K562 (cell line): ENCODE results near the gene CYB5RL. TPM values are rescaled to one million over a fixed set of nuclear protein-coding genes. Genes with fewer than 3 reads are reported as not detected.

ENCODE experiments used
- ATAC-seq: fragments of 200-7000 bp; cut with Tn5 transposase; 3 replicates; pipeline ENCODE4 v1.9.1; 2020; ENCODE audit warnings: moderate library complexity
- BruUV-seq: library from RNA; stranded (reverse); fragments of 400-500 nt; replicated peaks from 2 replicates; lab custom pipeline; 2021; lab: Mats Ljungman, UMichigan
- CTCF ChIA-PET: fragments of 300-600 bp; formaldehyde crosslinking; extraction: SDS; loops from one replicate; lab custom pipeline; 2021; ENCODE audit warnings: low intra/inter-chr PET ratio; lab: Yijun Ruan, JAX
- POLR2A ChIA-PET: fragments of 300-600, 350-650 bp; sonication (Branson Sonifier 250); formaldehyde crosslinking; extraction: SDS; loops from one replicate; lab custom pipeline; 2021; ENCODE audit warnings: antibody characterized with exemption, inconsistent platforms; lab: Yijun Ruan, JAX
- DNase-seq, 4 experiments: peaks; one replicate each; pipeline versions ENCODE4 v3.0.0 to v3.0.0-alpha.2; 2011 to 2018; ENCODE audit warnings: low spot score in 3 of 4, mixed read lengths in 3 of 4; ENCODE audit errors: extremely low read depth in 1 of 4
- FAIRE-seq: peaks from 2 replicates; lab custom pipeline; 2011; peaks lifted over from hg19 to GRCh38; lab: Jason Lieb, UNC
- H2AFZ ChIP-seq: 2 replicates; pipeline ENCODE4 v1.6.0; 2011; ENCODE audit warnings: low read depth, low read length, control low read depth, inconsistent platforms
- H3K27ac ChIP-seq: fragments of 200-600 bp; 3 replicates; pipeline ENCODE4 v1.8.0; 2011; ENCODE audit warnings: low read depth, mild to moderate bottlenecking, control low read depth, inconsistent platforms, low read length, moderate library complexity, mixed read lengths; ENCODE audit errors: extremely low read depth
- H3K27me3 ChIP-seq, 2 experiments: fragments of 300-600 bp in 1 of 2; 2 replicates in 1 of 2; 3 replicates in 1 of 2; pipeline versions ENCODE4 v1.6.0 to v1.8.0; 2011; ENCODE audit warnings: inconsistent platforms in 2 of 2, low read length in 2 of 2, mild to moderate bottlenecking in 1 of 2, mixed read lengths in 1 of 2, moderate library complexity in 1 of 2; ENCODE audit not compliant: control insufficient read depth in 2 of 2, insufficient read depth in 2 of 2
- H3K36me3 ChIP-seq: fragments of 300-600 bp; 3 replicates; pipeline ENCODE4 v1.8.0; 2011; ENCODE audit warnings: mild to moderate bottlenecking, low read length, inconsistent platforms; ENCODE audit not compliant: control insufficient read depth, insufficient read depth
- H3K4me1 ChIP-seq, 2 experiments: fragments of 200-600 bp in 1 of 2; replicated peaks in 1 of 2; 2 replicates in 1 of 2; 3 replicates in 1 of 2; pipeline versions ENCODE4 v1.5.1 to v1.8.0; 2011; ENCODE audit warnings: inconsistent platforms in 2 of 2, low read length in 2 of 2, mild to moderate bottlenecking in 1 of 2, mixed read lengths in 1 of 2, moderate library complexity in 1 of 2; ENCODE audit not compliant: control insufficient read depth in 2 of 2, insufficient read depth in 2 of 2
- H3K4me2 ChIP-seq: 2 replicates; pipeline ENCODE4 v1.6.1; 2011; ENCODE audit warnings: low read length, control low read depth, inconsistent platforms, mixed read lengths; ENCODE audit not compliant: insufficient read depth
- H3K4me3 ChIP-seq: fragments of 200-600 bp; sonication (generic), shearing (Covaris generic); 2 replicates; pipeline ENCODE4 v1.5.1; 2016; ENCODE audit warnings: control low read depth, inconsistent platforms
- H3K79me2 ChIP-seq: fragments of 200-600 bp; 3 replicates; pipeline ENCODE4 v1.8.0; 2011; ENCODE audit warnings: low read length, inconsistent platforms; ENCODE audit not compliant: control insufficient read depth, insufficient read depth
- H3K9ac ChIP-seq, 2 experiments: 2 replicates each; pipeline versions ENCODE4 v1.6.0 to v1.6.1; 2011; ENCODE audit warnings: low read depth in 2 of 2, low read length in 2 of 2, control low read depth in 1 of 2, inconsistent platforms in 1 of 2, mild to moderate bottlenecking in 1 of 2, mixed read lengths in 1 of 2; ENCODE audit not compliant: insufficient read depth in 1 of 2
- H3K9me1 ChIP-seq: one replicate; pipeline ENCODE4 v1.6.0; 2011; ENCODE audit warnings: inconsistent platforms, mild to moderate bottlenecking, low read length, moderate library complexity; ENCODE audit not compliant: control insufficient read depth, insufficient read depth
- H3K9me3 ChIP-seq: replicated peaks from 2 replicates; pipeline ENCODE4 v1.5.1; 2011; ENCODE audit warnings: low read depth, low read length, inconsistent platforms; ENCODE audit not compliant: control insufficient read depth, insufficient read depth
- H4K20me1 ChIP-seq: replicated peaks from 2 replicates; pipeline ENCODE4 v1.6.1; 2011; ENCODE audit warnings: low read length, inconsistent platforms, mixed read lengths; ENCODE audit not compliant: control insufficient read depth, insufficient read depth
- ARID1B ChIP-seq: fragments of 450-650 bp; IDR thresholded peaks from 2 replicates; pipeline ENCODE4 v1.6.1; 2016; ENCODE audit warnings: antibody characterized with exemption, mild to moderate bottlenecking, inconsistent platforms
- CBFA2T2 ChIP-seq: fragments of 450-650 bp; conservative IDR thresholded peaks from 2 replicates; pipeline ENCODE4 v1.6.1; 2017; ENCODE audit warnings: mild to moderate bottlenecking
- PCBP2 ChIP-seq: fragments of 200-400 bp; formaldehyde crosslinking; IDR thresholded peaks from 2 replicates; pipeline ENCODE4 v1.6.1; 2018; ENCODE audit warnings: low read length, low read depth, mild to moderate bottlenecking, moderate library complexity; ENCODE audit not compliant: poor library complexity, severe bottlenecking
- TGIF2 ChIP-seq: sonication (generic); formaldehyde crosslinking; IDR thresholded peaks from 2 replicates; pipeline ENCODE4 v1.8.1; 2022; ENCODE audit warnings: mild to moderate bottlenecking, missing genetic modification reagents, moderate library complexity
- ZNF311 ChIP-seq: fragments of 250-450 bp; sonication (Bioruptor Pico); IDR thresholded peaks from 2 replicates; pipeline ENCODE4 v1.4.0; 2020; ENCODE audit warnings: mild to moderate bottlenecking, moderate library complexity
- WGBS: fragments of 100-300 bp; shearing (Covaris generic); methylation state at CpG from one replicate; pipeline ENCODE4 v1.1.6; 2016; ENCODE audit warnings: low coverage, mixed read lengths; ENCODE audit not compliant: insufficient coverage; ENCODE audit errors: missing lambda C conversion rate; 5-methylcytosine and 5-hydroxymethylcytosine counted together
- in situ Hi-C: fragments of 300-500 bp; cut with MboI; formaldehyde crosslinking; loops from 4 replicates; pipeline ENCODE4 v1.15.0; 2018; ENCODE audit warnings: inconsistent platforms, mixed read lengths
- intact Hi-C: fragments of 100-400 bp; cut with micrococcal nuclease; formaldehyde crosslinking; loops from 2 replicates; pipeline ENCODE4 v1.14.2; 2022
- polyA plus RNA-seq, 8 experiments: library from polyadenylated mRNA; depleted of rRNA in 4 of 8; stranded (reverse) in 5 of 8; unstranded in 3 of 8; fragments of >200 nt; fragmentation: Nextera tagmentation in 2 of 8; fragmentation: Illumina TruSeq in 1 of 8; extraction: Ambion mirVana in 2 of 8; extraction: Trizol in 1 of 8; gene quantifications; 2 replicates each; pipeline versions ENCODE4 v1.2.1 to v1.2.3, GENCODE V29; 2011 to 2014; ENCODE audit warnings: inconsistent platforms in 1 of 8, missing spikeins in 1 of 8
- total RNA-seq, 7 experiments: library from RNA; depleted of rRNA in 6 of 7; stranded (reverse); fragments of >200 nt in 6 of 7; fragmentation: Illumina TruSeq in 2 of 7; extraction: Trizol in 2 of 7; gene quantifications; 2 replicates each; pipeline versions ENCODE4 v1.2.1 to v1.2.3, GENCODE V29; 2011 to 2021; ENCODE audit warnings: low replicate concordance in 1 of 7
- TF ChIP-seq, protein P1 (sequence below): fragments of 200-400 bp; formaldehyde crosslinking; IDR thresholded peaks from 2 replicates; pipeline ENCODE4 v1.6.1; 2017; ENCODE audit warnings: mild to moderate bottlenecking, low read depth, low read length, moderate library complexity
- TF ChIP-seq, protein P2 (sequence below), 2 experiments: fragments of 150-350 bp in 1 of 2; IDR thresholded peaks; 2 replicates each; pipeline ENCODE4 v1.6.1; 2012 to 2016; ENCODE audit warnings: low read depth in 2 of 2, low read length in 2 of 2, mild to moderate bottlenecking in 1 of 2, moderate library complexity in 1 of 2

CYB5RL gene
- total and polyA plus RNA-seq, 9 of the 15 experiments (the other 6 are each of a cell fraction or from before 2014, with no cell fraction given), result 7.9 to 18.0 (median 11.2) TPM

DNA sequence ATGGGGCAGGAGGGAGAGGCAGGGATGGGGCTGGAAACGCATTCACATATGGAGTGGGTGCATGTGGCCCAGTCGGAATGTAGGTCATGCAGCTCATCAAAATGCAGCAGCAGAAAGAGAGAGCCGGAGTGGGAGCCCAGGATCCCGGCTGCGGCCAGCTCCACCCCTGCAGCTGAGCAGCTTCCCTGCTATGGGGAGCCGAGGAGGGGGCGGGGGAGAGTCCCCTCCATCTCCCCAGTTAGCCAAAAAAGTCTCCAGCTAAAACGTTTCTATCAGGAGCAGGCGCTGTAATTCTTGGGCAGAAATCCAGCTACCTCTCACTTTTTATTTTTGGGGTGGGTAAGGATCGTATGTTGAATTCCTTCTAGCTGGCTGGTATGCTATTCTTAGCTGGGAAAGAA lies 39.8 kb upstream of the CYB5RL start:
- POLR2A ChIA-PET, result interaction anchor here (0.6 to 1.2 kb wide), 3 partner anchors 10 to 13 kb away, joined by 3 to 4 read pairs (median 3); no protein-coding TSS in a partner anchor
- no peak for ATAC-seq
- in situ Hi-C loops, result no loop called here

More for the DNA sequence above, 39.8 kb upstream of the CYB5RL start:
- CTCF ChIA-PET, result no interaction called here
- Histone ChIP-seq H4K20me1 (0 out of 2 replicates have a peak, but pooled peaks cover 3% of the 10 kb centered on the region), H2AFZ (no peak overlapping the region), H3K9me3 (no peaks in the 10 kb centered on the region), H3K27ac (no peak overlapping the region), H3K27me3 (no peaks in the 10 kb centered on the region), H3K4me2 (no peak overlapping the region), H3K9ac (no peak overlapping the region), H3K36me3 (peaks cover 71% of the 10 kb centered on the region), H3K79me2 (no peaks in the 10 kb centered on the region), H3K4me1 (no peaks in the 10 kb centered on the region), H3K4me3 (no peak overlapping the region), H3K9me1 (no peaks in the 10 kb centered on the region)
- FAIRE-seq, result no peak
- WGBS, result 83% methylated on average over 10 of the region's 10 CpGs
- no peak for TF ChIP-seq ARID1B
- TF ChIP-seq ZNF311 (CRISPR knock-in tag), result no peak
- TF ChIP-seq, protein P1, sequence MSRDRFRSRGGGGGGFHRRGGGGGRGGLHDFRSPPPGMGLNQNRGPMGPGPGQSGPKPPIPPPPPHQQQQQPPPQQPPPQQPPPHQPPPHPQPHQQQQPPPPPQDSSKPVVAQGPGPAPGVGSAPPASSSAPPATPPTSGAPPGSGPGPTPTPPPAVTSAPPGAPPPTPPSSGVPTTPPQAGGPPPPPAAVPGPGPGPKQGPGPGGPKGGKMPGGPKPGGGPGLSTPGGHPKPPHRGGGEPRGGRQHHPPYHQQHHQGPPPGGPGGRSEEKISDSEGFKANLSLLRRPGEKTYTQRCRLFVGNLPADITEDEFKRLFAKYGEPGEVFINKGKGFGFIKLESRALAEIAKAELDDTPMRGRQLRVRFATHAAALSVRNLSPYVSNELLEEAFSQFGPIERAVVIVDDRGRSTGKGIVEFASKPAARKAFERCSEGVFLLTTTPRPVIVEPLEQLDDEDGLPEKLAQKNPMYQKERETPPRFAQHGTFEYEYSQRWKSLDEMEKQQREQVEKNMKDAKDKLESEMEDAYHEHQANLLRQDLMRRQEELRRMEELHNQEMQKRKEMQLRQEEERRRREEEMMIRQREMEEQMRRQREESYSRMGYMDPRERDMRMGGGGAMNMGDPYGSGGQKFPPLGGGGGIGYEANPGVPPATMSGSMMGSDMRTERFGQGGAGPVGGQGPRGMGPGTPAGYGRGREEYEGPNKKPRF, result no peak
- no peak for TF ChIP-seq PCBP2
- no peak for TF ChIP-seq TGIF2 (CRISPR knock-in tag)
- no peak for TF ChIP-seq CBFA2T2
- TF ChIP-seq, protein P2, sequence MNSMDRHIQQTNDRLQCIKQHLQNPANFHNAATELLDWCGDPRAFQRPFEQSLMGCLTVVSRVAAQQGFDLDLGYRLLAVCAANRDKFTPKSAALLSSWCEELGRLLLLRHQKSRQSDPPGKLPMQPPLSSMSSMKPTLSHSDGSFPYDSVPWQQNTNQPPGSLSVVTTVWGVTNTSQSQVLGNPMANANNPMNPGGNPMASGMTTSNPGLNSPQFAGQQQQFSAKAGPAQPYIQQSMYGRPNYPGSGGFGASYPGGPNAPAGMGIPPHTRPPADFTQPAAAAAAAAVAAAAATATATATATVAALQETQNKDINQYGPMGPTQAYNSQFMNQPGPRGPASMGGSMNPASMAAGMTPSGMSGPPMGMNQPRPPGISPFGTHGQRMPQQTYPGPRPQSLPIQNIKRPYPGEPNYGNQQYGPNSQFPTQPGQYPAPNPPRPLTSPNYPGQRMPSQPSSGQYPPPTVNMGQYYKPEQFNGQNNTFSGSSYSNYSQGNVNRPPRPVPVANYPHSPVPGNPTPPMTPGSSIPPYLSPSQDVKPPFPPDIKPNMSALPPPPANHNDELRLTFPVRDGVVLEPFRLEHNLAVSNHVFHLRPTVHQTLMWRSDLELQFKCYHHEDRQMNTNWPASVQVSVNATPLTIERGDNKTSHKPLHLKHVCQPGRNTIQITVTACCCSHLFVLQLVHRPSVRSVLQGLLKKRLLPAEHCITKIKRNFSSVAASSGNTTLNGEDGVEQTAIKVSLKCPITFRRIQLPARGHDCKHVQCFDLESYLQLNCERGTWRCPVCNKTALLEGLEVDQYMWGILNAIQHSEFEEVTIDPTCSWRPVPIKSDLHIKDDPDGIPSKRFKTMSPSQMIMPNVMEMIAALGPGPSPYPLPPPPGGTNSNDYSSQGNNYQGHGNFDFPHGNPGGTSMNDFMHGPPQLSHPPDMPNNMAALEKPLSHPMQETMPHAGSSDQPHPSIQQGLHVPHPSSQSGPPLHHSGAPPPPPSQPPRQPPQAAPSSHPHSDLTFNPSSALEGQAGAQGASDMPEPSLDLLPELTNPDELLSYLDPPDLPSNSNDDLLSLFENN (IDR thresholded peaks at IDR 0.05; ENCODE audit: low read depth in 2 of 2, low read length in 2 of 2), result no peak
- no peak for DNase-seq
- intact Hi-C loops, result no loop called here
- no TSS peak for BruUV-seq
